ENCODE results near the gene CLEC2L.

Gene CLEC2L

GRCh38 chr7:139523199-139523941 lies at the start of gene CLEC2L:
CLEC2L (plus strand) TSS chr7:139523685; CDS start chr7:139523928, 243 bp downstream.
- no peak for DNase-seq

GRCh38 chr7:139476139-139476538 lies 47.3 kb upstream of the CLEC2L start:
- DNase-seq = no peak

DNA sequence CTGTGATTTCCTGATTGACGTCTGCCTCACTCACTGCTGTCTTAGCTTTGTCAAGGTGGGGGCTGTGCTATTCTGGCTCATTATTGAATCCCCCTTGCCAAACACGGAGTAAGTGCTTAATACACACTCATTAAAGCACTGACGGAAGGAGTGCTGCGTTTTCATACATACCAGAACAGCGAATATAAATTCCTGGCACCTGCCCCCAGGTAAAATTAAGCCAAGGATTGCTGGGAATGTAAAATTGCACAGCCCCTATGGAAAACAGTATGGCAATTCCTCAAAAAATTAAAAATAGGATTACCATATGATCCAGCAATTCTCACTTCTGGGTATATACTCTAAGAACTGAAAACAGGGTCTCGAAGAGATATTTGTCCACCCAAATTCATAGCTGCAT lies 46.6 kb upstream of the CLEC2L start:
- no peak for DNase-seq

- DNase-seq = no peak
These were observed 43.9 kb upstream of the CLEC2L start for GRCh38 chr7:139479620-139480019.

DNA sequence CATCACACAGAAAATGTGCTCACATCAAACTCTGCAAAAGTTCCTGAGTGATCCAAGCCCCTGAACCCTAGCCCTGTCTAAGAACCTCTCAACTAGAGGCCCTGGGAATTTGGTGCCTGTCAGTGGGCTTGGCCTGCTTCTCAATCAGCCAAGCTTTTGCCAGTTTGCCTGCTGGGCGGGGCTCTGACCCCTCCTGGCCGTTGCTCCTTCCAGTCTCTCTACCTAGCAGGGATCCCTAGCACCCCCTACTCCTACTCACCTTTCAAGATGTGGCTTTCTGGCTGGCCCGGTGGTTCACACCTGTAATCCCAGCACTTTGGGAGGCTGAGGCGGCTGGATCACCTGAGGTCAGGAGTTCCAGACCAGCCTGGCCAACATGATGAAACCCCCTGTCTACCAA lies 42.1 kb upstream of the CLEC2L start:
- no peak for DNase-seq

- DNase-seq = no peak
These were observed 41.4 kb upstream of the CLEC2L start for GRCh38 chr7:139482122-139482521.

GRCh38 chr7:139482662-139483466 lies 40.6 kb upstream of the CLEC2L start:
- DNase-seq = peak; percentile 41

GRCh38 chr7:139487366-139488080 lies 36.0 kb upstream of the CLEC2L start:
- no peak for DNase-seq

DNA sequence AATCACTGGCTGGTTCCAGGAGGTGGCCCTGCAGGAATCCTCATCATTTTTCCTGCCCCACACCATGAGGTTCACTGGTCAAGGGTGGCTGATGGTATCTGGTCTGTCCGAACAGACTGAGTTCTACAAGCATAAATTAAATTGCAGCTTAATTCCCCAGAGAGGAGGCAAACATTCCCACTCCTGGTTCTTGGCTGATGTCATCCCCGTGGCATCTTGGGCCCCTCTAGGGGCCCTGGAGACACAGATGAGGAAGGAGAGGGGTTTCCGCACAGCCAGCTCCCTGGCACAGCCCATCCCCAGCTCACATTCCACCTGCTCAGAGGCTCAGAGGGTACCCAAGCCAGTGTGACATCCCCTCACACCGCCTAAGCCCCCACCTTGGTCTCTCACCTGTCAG lies 34.7 kb upstream of the CLEC2L start:
- no peak for DNase-seq

GRCh38 chr7:139490130-139490529 lies 33.4 kb upstream of the CLEC2L start:
- no peak for DNase-seq

- DNase-seq = no peak
These were observed 31.2 kb upstream of the CLEC2L start for GRCh38 chr7:139492293-139492692.

DNA sequence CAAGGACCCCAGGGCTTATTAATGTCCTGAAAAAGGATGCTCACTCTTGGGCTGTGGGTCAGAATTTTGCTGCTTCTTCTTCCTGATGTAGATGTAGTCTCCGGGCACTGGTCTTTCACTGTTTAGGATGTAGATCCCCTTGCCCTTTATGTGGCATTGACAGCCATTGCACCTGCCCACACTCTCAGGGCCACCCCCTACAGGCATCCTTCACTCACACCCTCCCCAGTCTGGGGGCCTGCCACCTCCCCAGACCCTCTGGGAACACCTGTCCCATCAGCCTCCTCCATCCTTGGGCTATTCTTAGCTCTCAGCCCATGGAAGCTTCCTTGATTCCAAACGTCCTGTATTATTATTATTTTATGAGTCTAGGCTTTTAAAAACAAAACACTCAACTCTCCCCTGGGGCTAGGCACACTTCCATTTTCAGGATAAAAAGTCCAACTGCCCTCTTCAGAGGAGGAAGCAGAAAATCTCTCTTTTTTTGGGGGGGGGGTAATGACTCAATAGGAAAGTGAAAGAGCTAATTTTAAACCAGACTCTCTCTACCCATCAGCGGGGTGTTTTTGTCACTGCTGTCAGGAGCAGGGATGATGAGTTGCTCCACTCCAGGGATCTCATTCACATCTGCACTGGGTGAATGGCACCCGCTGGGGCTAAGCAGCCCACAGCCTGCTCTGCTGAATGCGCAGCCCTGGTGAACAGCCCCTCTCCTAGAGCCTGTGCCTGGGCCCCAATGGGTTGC lies 28.5 kb upstream of the CLEC2L start:
- peak; percentile 80 for DNase-seq

GRCh38 chr7:139495580-139496125 lies 27.8 kb upstream of the CLEC2L start:
- no peak for DNase-seq

DNA sequence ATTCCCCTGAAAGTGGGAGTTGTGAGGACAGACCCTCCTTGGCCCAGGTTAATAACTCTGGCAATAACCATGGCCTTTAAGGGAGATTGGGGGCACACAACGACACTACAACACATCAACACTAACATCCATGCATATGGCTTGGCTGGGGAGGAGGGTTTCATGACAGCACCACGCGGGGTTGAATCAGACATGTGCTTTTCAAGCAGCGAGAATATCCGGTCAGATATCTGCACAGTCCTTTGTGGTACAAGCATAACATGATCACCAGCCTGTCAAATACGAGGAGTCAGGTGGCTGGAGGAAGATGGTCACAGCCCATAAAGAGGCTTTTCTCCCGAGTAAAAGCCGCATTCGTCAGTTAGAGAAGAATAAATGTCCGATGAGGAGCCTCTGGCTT lies 27.0 kb upstream of the CLEC2L start:
- no peak for DNase-seq

DNA sequence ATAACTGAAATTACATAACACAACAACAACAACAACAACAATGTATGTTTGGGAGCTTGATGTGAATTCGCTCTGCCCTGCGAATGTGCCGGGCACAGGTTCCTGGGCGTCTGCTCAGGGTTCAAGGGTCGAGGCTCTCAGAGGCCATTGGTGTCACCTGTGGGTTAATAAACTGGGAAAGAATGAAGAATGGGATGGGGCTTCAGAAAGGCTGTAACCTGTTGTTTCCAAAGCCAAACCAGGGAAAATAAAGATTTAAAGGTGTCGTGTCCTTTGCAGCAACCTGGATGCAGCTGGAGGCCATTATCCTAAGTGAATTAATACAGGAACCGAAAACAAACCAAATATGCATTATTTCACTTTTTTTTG lies 22.7 kb upstream of the CLEC2L start:
- no peak for DNase-seq

- no peak for DNase-seq
These were observed 21.3 kb upstream of the CLEC2L start for GRCh38 chr7:139502226-139502625.

GRCh38 chr7:139505563-139505962 lies 17.9 kb upstream of the CLEC2L start:
- no peak for DNase-seq

GRCh38 chr7:139509535-139509934 lies 13.9 kb upstream of the CLEC2L start:
- DNase-seq = no peak

GRCh38 chr7:139511315-139511714 lies 12.2 kb upstream of the CLEC2L start:
- no peak for DNase-seq

DNA sequence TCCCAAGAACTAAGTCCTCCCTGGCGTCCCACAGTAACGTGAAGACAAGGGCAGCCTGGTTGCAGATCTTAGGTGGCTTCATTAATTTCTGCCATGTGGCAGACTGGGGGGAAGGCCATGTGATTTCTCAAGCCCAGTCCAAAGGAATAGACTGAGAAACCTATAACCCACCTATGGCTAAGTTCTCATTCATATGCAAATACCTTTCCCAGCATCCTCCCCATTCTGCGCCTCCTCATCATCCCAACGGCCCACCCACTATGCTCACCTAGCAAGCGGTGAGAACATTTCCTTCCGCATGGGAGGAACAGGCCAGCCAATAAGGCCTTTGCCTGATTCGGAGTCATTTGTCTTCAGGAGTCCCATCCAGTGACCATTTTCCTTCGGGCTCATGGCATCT lies 8.2 kb upstream of the CLEC2L start:
- no peak for DNase-seq

DNA sequence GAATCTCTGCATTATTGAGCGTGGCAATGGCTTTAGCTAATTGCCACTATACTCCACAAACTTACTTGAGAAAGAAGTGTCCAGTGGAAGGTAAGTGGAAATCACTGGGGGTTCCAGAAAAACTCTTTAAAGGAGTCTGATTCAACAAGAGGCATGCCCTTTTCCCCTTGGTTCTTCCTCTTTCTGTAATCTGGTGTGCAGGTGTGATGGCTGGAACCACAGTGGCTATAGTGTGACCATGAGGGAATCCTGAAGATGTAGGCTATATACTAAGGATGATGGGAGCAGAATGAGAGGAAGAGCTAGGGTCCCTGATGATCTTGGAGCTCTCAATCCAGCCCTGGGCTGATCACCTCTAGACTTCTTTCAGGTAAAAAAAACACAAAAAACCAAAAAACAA lies 2.0 kb upstream of the CLEC2L start:
- DNase-seq = no peak

GRCh38 chr7:139522830-139523198 lies 671 bp upstream of the CLEC2L start:
- peak; percentile 6 for DNase-seq

Data from inflammatory macrophage treated with lipopolysaccharide for 4 hours (primary cell).